Gastrocnemius medialis (tissue), 4 donors: ENCODE results near the gene NDUFA8.

Source experiments
- CTCF ChIP-seq, 5 experiments: fragments of 450-650 bp in 3 of 5; fragments of 200-600 bp in 2 of 5; sonication (generic) in 2 of 5; IDR thresholded peaks in 4 of 5; conservative IDR thresholded peaks in 1 of 5; 1 replicate in 4 of 5; 2 replicates in 1 of 5; pipeline ENCODE4 v1.5.1; 2016 to 2019; ENCODE audit warnings: antibody characterized with exemption in 5 of 5, mild to moderate bottlenecking in 3 of 5, moderate library complexity in 3 of 5
- POLR2A ChIP-seq, 2 donors: fragments of 450-650 bp; IDR thresholded peaks; one replicate each; pipeline ENCODE4 v1.6.1; 2017; ENCODE audit warnings: antibody characterized with exemption in 2 of 2, mild to moderate bottlenecking in 2 of 2, moderate library complexity in 2 of 2

- no peak for TF ChIP-seq CTCF (IDR thresholded peaks at IDR 0.05 in 4 of 5, conservative IDR thresholded peaks at IDR 0.05 in 1 of 5)
- no peak for TF ChIP-seq POLR2A (IDR thresholded peaks at IDR 0.05)
Measured at GRCh38 chr9:122138560-122139268, 20.9 kb downstream of the NDUFA8 start.
